ENCODE results near the gene ZNF462. TPM values are rescaled to one million over a fixed set of nuclear protein-coding genes. Genes with fewer than 3 reads are reported as not detected.

The ZNF462 gene
- total RNA-seq, 4 donors from 2014 or later, result 9.3 to 13.3 (median 11.4) TPM

GRCh38 chr9:106883626-106884190 lies 20.7 kb downstream of the ZNF462 start:
- intact Hi-C loops (cut with DNase I; ENCODE audit: low total_unique reads) (loop anchor here (2.0 kb wide), 1 partner anchor 37 kb away; no protein-coding TSS in a partner anchor), in situ Hi-C loops (cut with MboI; ENCODE audit: low sequenced_read_pairs in 4 of 4) (no loop called here)
- Histone ChIP-seq H3K36me3 (no peaks in the 10 kb centered on the region), H3K4me1 (peaks cover 63 to 66% of the 10 kb centered on the region in 2 donors), H3K4me3 (no peak overlapping the region), H3K27me3 (no peaks in the 10 kb centered on the region), H3K9me3 (no peaks in the 10 kb centered on the region), H3K27ac (peak overlapping the region; percentile 83 to 88 (median 84))
- ATAC-seq (no peak), DNase-seq (no peak)
- TF ChIP-seq POLR2A (IDR thresholded peaks at IDR 0.05), result no peak
- TF ChIP-seq, protein P1, sequence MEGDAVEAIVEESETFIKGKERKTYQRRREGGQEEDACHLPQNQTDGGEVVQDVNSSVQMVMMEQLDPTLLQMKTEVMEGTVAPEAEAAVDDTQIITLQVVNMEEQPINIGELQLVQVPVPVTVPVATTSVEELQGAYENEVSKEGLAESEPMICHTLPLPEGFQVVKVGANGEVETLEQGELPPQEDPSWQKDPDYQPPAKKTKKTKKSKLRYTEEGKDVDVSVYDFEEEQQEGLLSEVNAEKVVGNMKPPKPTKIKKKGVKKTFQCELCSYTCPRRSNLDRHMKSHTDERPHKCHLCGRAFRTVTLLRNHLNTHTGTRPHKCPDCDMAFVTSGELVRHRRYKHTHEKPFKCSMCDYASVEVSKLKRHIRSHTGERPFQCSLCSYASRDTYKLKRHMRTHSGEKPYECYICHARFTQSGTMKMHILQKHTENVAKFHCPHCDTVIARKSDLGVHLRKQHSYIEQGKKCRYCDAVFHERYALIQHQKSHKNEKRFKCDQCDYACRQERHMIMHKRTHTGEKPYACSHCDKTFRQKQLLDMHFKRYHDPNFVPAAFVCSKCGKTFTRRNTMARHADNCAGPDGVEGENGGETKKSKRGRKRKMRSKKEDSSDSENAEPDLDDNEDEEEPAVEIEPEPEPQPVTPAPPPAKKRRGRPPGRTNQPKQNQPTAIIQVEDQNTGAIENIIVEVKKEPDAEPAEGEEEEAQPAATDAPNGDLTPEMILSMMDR (IDR thresholded peaks at IDR 0.05 in 4 of 5, conservative IDR thresholded peaks at IDR 0.05 in 1 of 5), result no peak

- H3K9me3 ChIP-seq, result no peaks in the 10 kb centered on the region
- H3K4me3 ChIP-seq, result peak overlapping the region in 1 of 4 donors; percentile 19
- no peaks in the 10 kb centered on the region for H3K36me3 ChIP-seq
- peaks cover 47 to 54% of the 10 kb centered on the region in 2 donors for H3K4me1 ChIP-seq
- ATAC-seq (peak; percentile 92 to 94), DNase-seq (peak; percentile 72 to 87)
- no peaks in the 10 kb centered on the region for H3K27me3 ChIP-seq
- in situ Hi-C loops (cut with MboI; ENCODE audit: low sequenced_read_pairs in 4 of 4), result no loop called here
- peak overlapping the region; percentile 83 to 88 (median 84) for H3K27ac ChIP-seq
- intact Hi-C loops (cut with DNase I; ENCODE audit: low total_unique reads), result loop anchor here (2.0 kb wide), 1 partner anchor 35 kb away; no protein-coding TSS in a partner anchor
- peak in 1 of 2 donors; percentile 36 for TF ChIP-seq POLR2A (IDR thresholded peaks at IDR 0.05)
- TF ChIP-seq, protein P1 (IDR thresholded peaks at IDR 0.05 in 4 of 5, conservative IDR thresholded peaks at IDR 0.05 in 1 of 5), result no peak
These were observed 22.5 kb downstream of the ZNF462 start for GRCh38 chr9:106885451-106885850.

- H3K4me3 ChIP-seq, result peak overlapping the region in 2 of 4 donors; percentile 8 to 19
- ATAC-seq (peak; percentile 40 to 51), DNase-seq (no peak)
- peak overlapping the region; percentile 83 to 88 (median 84) for H3K27ac ChIP-seq
- no peaks in the 10 kb centered on the region for H3K27me3 ChIP-seq
- no peaks in the 10 kb centered on the region for H3K36me3 ChIP-seq
- H3K4me1 ChIP-seq, result peaks cover 37 to 45% of the 10 kb centered on the region in 2 donors
- TF ChIP-seq, protein P1 (IDR thresholded peaks at IDR 0.05 in 4 of 5, conservative IDR thresholded peaks at IDR 0.05 in 1 of 5), result no peak
- no peak for TF ChIP-seq POLR2A (IDR thresholded peaks at IDR 0.05)
- in situ Hi-C loops (cut with MboI; ENCODE audit: low sequenced_read_pairs in 4 of 4), result no loop called here
- H3K9me3 ChIP-seq, result no peaks in the 10 kb centered on the region
- intact Hi-C loops (cut with DNase I; ENCODE audit: low total_unique reads), result no loop called here
These were observed 23.4 kb downstream of the ZNF462 start for GRCh38 chr9:106886111-106887046.

DNA sequence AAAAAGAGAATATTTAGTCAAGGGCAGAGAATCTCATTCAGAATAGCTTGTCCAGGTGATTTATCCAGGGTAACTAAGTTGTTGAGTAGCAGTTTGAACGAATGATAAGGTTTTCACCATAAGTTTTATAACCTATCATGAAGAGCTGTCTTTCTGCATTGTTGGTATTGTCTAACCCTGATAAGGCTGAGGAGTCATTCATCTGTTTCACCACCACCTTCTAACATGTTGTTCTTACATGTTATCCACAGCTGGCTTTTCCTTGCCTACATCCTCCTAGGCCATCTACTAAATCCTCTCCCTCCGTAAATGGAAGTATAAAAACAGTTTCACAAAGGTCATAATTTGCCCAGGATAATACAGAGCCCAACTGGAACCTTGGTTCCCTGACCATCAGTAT lies 24.1 kb downstream of the ZNF462 start:
- no peaks in the 10 kb centered on the region for H3K9me3 ChIP-seq
- no peak for TF ChIP-seq POLR2A (IDR thresholded peaks at IDR 0.05)
- TF ChIP-seq, protein P1 (IDR thresholded peaks at IDR 0.05 in 4 of 5, conservative IDR thresholded peaks at IDR 0.05 in 1 of 5), result no peak
- H3K4me3 ChIP-seq, result no peak overlapping the region
- in situ Hi-C loops (cut with MboI; ENCODE audit: low sequenced_read_pairs in 4 of 4) (no loop called here), intact Hi-C loops (cut with DNase I; ENCODE audit: low total_unique reads) (no loop called here)
- no peaks in the 10 kb centered on the region for H3K36me3 ChIP-seq
- no peak for ATAC-seq
- no peak for DNase-seq
- H3K27ac ChIP-seq, result peak overlapping the region; percentile 83 to 88 (median 84)
- H3K4me1 ChIP-seq, result peaks cover 41 to 44% of the 10 kb centered on the region in 2 donors
- no peaks in the 10 kb centered on the region for H3K27me3 ChIP-seq

Measured in gastrocnemius medialis (tissue), 4 donors.